ENCODE results near the gene USP17L15. TPM values are rescaled to one million over a fixed set of nuclear protein-coding genes. Genes with fewer than 3 reads are reported as not detected.
"Not testable (repeated sequence)": the region's sequence is repeated elsewhere in the genome, so short reads cannot be mapped to it uniquely, and the experiment has no call there.

Gene USP17L15
- total and polyA plus RNA-seq, 2 of the 13 experiments (the other 11 are each of a cell fraction or from before 2014, with no cell fraction given) = not detected

DNA sequence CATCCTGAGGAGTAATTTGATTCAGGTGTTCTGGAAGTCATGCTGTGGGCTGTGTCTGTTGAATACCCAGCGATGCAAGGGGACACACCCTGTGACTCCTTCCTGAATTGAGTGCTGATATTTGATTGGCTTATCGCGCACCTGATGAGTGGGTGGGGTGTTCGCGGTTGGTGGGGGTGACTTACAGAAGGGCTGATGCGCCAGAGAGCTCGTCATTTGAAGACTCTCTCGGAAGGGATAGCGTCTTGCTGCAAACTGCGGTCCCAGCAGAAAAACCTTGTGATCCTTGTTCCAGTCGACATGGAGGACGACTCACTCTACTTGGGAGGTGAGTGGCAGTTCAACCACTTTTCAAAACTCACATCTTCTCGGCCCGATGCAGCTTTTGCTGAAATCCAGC lies 19.1 kb upstream of the USP17L15 start, which contains the start of gene USP17L11:
TSS of gene USP17L11 (plus strand) at position 301 of the 400 bp plus-strand sequence. CDS start at position 301, 0 bp downstream.
- H4K20me1 ChIP-seq (ENCODE audit: insufficient read depth, low read length); H3K79me2 ChIP-seq (ENCODE audit: insufficient read depth, low read length); H3K4me1 ChIP-seq (ENCODE audit: insufficient read depth, low read length); H3K36me3 ChIP-seq (replicated peaks in 1 of 2; ENCODE audit: control insufficient read depth in 1 of 2, insufficient read depth in 2 of 2, low read length in 2 of 2); BruUV-seq (replicated peaks); in situ Hi-C loops (cut with HindIII; ENCODE audit: extremely low pct_ligation_motif_present, low pct_unique_long_range_greater_than_20kb); H3K27me3 ChIP-seq (ENCODE audit: control insufficient read depth in 1 of 2, insufficient read depth in 2 of 2, low read length in 2 of 2); intact Hi-C loops (cut with micrococcal nuclease; ENCODE audit: unreplicated experiment); H2AFZ ChIP-seq (ENCODE audit: low read length); CTCF ChIA-PET (ENCODE audit: low intra/inter-chr PET ratio, low total read pairs); POLR2A ChIA-PET; FAIRE-seq; H3K4me2 ChIP-seq (ENCODE audit: low read depth, low read length); ATAC-seq; H3K27ac ChIP-seq (ENCODE audit: extremely low read length, insufficient read depth, low read length); H3K4me3 ChIP-seq (replicated peaks in 1 of 3; ENCODE audit: insufficient read depth in 1 of 3, low read depth in 2 of 3, low read length in 3 of 3); H3K9me3 ChIP-seq (ENCODE audit: low read length); H3K9ac ChIP-seq (ENCODE audit: insufficient read depth, low read depth, low read length); DNase-seq (ENCODE audit: low spot score): not testable (repeated sequence)
- 63% methylated on average over 10 of the region's 14 CpGs for WGBS (ENCODE audit: low lambda C conversion rate)

- H3K9ac ChIP-seq (ENCODE audit: insufficient read depth, low read depth, low read length); H3K4me3 ChIP-seq (replicated peaks in 1 of 3; ENCODE audit: insufficient read depth in 1 of 3, low read depth in 2 of 3, low read length in 3 of 3); FAIRE-seq; CTCF ChIA-PET (ENCODE audit: low intra/inter-chr PET ratio, low total read pairs); H3K36me3 ChIP-seq (replicated peaks in 1 of 2; ENCODE audit: control insufficient read depth in 1 of 2, insufficient read depth in 2 of 2, low read length in 2 of 2); POLR2A ChIA-PET; H3K27me3 ChIP-seq (ENCODE audit: control insufficient read depth in 1 of 2, insufficient read depth in 2 of 2, low read length in 2 of 2); BruUV-seq (replicated peaks); H4K20me1 ChIP-seq (ENCODE audit: insufficient read depth, low read length); ATAC-seq; H2AFZ ChIP-seq (ENCODE audit: low read length); in situ Hi-C loops (cut with HindIII; ENCODE audit: extremely low pct_ligation_motif_present, low pct_unique_long_range_greater_than_20kb); H3K4me2 ChIP-seq (ENCODE audit: low read depth, low read length); H3K4me1 ChIP-seq (ENCODE audit: insufficient read depth, low read length); H3K9me3 ChIP-seq (ENCODE audit: low read length); H3K27ac ChIP-seq (ENCODE audit: extremely low read length, insufficient read depth, low read length); H3K79me2 ChIP-seq (ENCODE audit: insufficient read depth, low read length); intact Hi-C loops (cut with micrococcal nuclease; ENCODE audit: unreplicated experiment); DNase-seq (ENCODE audit: low spot score): not testable (repeated sequence)
- no CpG with 5 or more reads among the region's 13 CpGs for WGBS (ENCODE audit: low lambda C conversion rate)
These were observed 14.3 kb upstream of the USP17L15 start, which contains the start of gene USP17L12 for GRCh38 chr4:9219852-9220251. USP17L12 (plus strand) TSS chr4:9220152; CDS start chr4:9220152, 0 bp downstream.

GRCh38 chr4:9224596-9224995 lies 9.6 kb upstream of the USP17L15 start, which contains the start of gene USP17L13:
USP17L13 (plus strand) TSS chr4:9224896; CDS start chr4:9224896, 0 bp downstream.
- H2AFZ ChIP-seq (ENCODE audit: low read length); H3K9ac ChIP-seq (ENCODE audit: insufficient read depth, low read depth, low read length); DNase-seq (ENCODE audit: low spot score); POLR2A ChIA-PET; H4K20me1 ChIP-seq (ENCODE audit: insufficient read depth, low read length); H3K4me3 ChIP-seq (replicated peaks in 1 of 3; ENCODE audit: insufficient read depth in 1 of 3, low read depth in 2 of 3, low read length in 3 of 3); H3K27me3 ChIP-seq (ENCODE audit: control insufficient read depth in 1 of 2, insufficient read depth in 2 of 2, low read length in 2 of 2); H3K4me1 ChIP-seq (ENCODE audit: insufficient read depth, low read length); H3K9me3 ChIP-seq (ENCODE audit: low read length); H3K36me3 ChIP-seq (replicated peaks in 1 of 2; ENCODE audit: control insufficient read depth in 1 of 2, insufficient read depth in 2 of 2, low read length in 2 of 2); BruUV-seq (replicated peaks); CTCF ChIA-PET (ENCODE audit: low intra/inter-chr PET ratio, low total read pairs); in situ Hi-C loops (cut with HindIII; ENCODE audit: extremely low pct_ligation_motif_present, low pct_unique_long_range_greater_than_20kb); H3K79me2 ChIP-seq (ENCODE audit: insufficient read depth, low read length); H3K4me2 ChIP-seq (ENCODE audit: low read depth, low read length); H3K27ac ChIP-seq (ENCODE audit: extremely low read length, insufficient read depth, low read length); ATAC-seq; intact Hi-C loops (cut with micrococcal nuclease; ENCODE audit: unreplicated experiment): not testable (repeated sequence)
- FAIRE-seq = peak; percentile 28
- no CpG with 5 or more reads among the region's 14 CpGs for WGBS (ENCODE audit: low lambda C conversion rate)

DNA sequence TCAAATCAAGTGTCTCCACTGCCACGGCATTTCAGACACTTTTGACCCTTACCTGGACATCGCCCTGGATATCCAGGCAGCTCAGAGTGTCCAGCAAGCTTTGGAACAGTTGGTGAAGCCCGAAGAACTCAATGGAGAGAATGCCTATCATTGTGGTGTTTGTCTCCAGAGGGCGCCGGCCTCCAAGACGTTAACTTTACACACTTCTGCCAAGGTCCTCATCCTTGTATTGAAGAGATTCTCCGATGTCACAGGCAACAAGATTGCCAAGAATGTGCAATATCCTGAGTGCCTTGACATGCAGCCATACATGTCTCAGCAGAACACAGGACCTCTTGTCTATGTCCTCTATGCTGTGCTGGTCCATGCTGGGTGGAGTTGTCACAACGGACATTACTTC lies 3.9 kb upstream of the USP17L15 start:
- DNase-seq (ENCODE audit: low spot score); BruUV-seq (replicated peaks); H3K9ac ChIP-seq (ENCODE audit: insufficient read depth, low read depth, low read length); intact Hi-C loops (cut with micrococcal nuclease; ENCODE audit: unreplicated experiment); ATAC-seq; in situ Hi-C loops (cut with HindIII; ENCODE audit: extremely low pct_ligation_motif_present, low pct_unique_long_range_greater_than_20kb); CTCF ChIA-PET (ENCODE audit: low intra/inter-chr PET ratio, low total read pairs); H3K27me3 ChIP-seq (ENCODE audit: control insufficient read depth in 1 of 2, insufficient read depth in 2 of 2, low read length in 2 of 2); H3K79me2 ChIP-seq (ENCODE audit: insufficient read depth, low read length); H3K4me1 ChIP-seq (ENCODE audit: insufficient read depth, low read length); POLR2A ChIA-PET; H3K4me2 ChIP-seq (ENCODE audit: low read depth, low read length); H3K36me3 ChIP-seq (replicated peaks in 1 of 2; ENCODE audit: control insufficient read depth in 1 of 2, insufficient read depth in 2 of 2, low read length in 2 of 2); H3K27ac ChIP-seq (ENCODE audit: extremely low read length, insufficient read depth, low read length); H2AFZ ChIP-seq (ENCODE audit: low read length); H3K4me3 ChIP-seq (replicated peaks in 1 of 3; ENCODE audit: insufficient read depth in 1 of 3, low read depth in 2 of 3, low read length in 3 of 3); H3K9me3 ChIP-seq (ENCODE audit: low read length); H4K20me1 ChIP-seq (ENCODE audit: insufficient read depth, low read length); FAIRE-seq: not testable (repeated sequence)
- no CpG with 5 or more reads among the region's 8 CpGs for WGBS (ENCODE audit: low lambda C conversion rate)
